Measurements from ENCODE around the gene PNMA1. TPM values are rescaled to one million over a fixed set of nuclear protein-coding genes. Genes with fewer than 3 reads are reported as not detected.

The PNMA1 gene
- total and polyA plus RNA-seq, 9 of the 15 experiments (the other 6 are each of a cell fraction or from before 2014, with no cell fraction given), result 1.7 to 26.4 (median 8.7) TPM

- TF ChIP-seq MGA (IDR thresholded peaks at IDR 0.05) (peak; percentile 70), PKNOX1 (IDR thresholded peaks at IDR 0.05) (no peak), TAL1 (IDR thresholded peaks at IDR 0.05) (no peak), POLR2G (IDR thresholded peaks at IDR 0.05; ENCODE audit: low read depth, low read length) (peak; percentile 86), KDM5B (IDR thresholded peaks at IDR 0.05; ENCODE audit: insufficient replicate concordance, low read depth, low read length) (peak; percentile 51), POLR2AphosphoS5 (IDR thresholded peaks at IDR 0.05; ENCODE audit: control insufficient read depth, insufficient read depth, low read depth, low read length) (peak; percentile 70), SMAD4 (CRISPR knock-in tag; conservative IDR thresholded peaks at IDR 0.05) (peak; percentile 52), PCBP1 (IDR thresholded peaks at IDR 0.05; ENCODE audit: low read depth, low read length, poor library complexity, severe bottlenecking) (peak; percentile 23), CCAR2 (IDR thresholded peaks at IDR 0.05; ENCODE audit: low read depth, low read length) (no peak)
- TF ChIP-seq, protein P1, sequence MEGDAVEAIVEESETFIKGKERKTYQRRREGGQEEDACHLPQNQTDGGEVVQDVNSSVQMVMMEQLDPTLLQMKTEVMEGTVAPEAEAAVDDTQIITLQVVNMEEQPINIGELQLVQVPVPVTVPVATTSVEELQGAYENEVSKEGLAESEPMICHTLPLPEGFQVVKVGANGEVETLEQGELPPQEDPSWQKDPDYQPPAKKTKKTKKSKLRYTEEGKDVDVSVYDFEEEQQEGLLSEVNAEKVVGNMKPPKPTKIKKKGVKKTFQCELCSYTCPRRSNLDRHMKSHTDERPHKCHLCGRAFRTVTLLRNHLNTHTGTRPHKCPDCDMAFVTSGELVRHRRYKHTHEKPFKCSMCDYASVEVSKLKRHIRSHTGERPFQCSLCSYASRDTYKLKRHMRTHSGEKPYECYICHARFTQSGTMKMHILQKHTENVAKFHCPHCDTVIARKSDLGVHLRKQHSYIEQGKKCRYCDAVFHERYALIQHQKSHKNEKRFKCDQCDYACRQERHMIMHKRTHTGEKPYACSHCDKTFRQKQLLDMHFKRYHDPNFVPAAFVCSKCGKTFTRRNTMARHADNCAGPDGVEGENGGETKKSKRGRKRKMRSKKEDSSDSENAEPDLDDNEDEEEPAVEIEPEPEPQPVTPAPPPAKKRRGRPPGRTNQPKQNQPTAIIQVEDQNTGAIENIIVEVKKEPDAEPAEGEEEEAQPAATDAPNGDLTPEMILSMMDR (IDR thresholded peaks at IDR 0.05 in 2 of 3, conservative IDR thresholded peaks at IDR 0.05 in 1 of 3; ENCODE audit: insufficient read depth in 2 of 3, low read depth in 1 of 3, low read length in 3 of 3), result 0 out of 6 replicates have a peak, but pooled peaks of 1 of the 3 experiments have one; percentile 1
These were observed at the start of gene PNMA1 (continued) for GRCh38 chr14:73713803-73714655.
